ENCODE results near the gene APOL2.
"Not testable (repeated sequence)": the region's sequence is repeated elsewhere in the genome, so short reads cannot be mapped to it uniquely, and the experiment has no call there.

Gene APOL2

GRCh38 chr22:36239150-36239400 is 252 bp downstream of the APOL2 start:
- DNase-seq (ENCODE audit: low read depth) = no peak

- no peak for DNase-seq (ENCODE audit: low read depth)
Observed at GRCh38 chr22:36238373-36239149, 766 bp downstream of the APOL2 start.

GRCh38 chr22:36237462-36238372 is 1.6 kb downstream of the APOL2 start:
- no peak for DNase-seq (ENCODE audit: low read depth)

- DNase-seq (ENCODE audit: low read depth) = no peak
Observed at GRCh38 chr22:36236388-36237319, 2.7 kb downstream of the APOL2 start.

GRCh38 chr22:36235585-36235984 is 3.7 kb downstream of the APOL2 start:
- DNase-seq (ENCODE audit: low read depth) = no peak

GRCh38 chr22:36234919-36235318 is 4.4 kb downstream of the APOL2 start:
- DNase-seq (ENCODE audit: low read depth) = no peak

- DNase-seq (ENCODE audit: low read depth) = no peak
Observed at GRCh38 chr22:36234213-36234612, 5.1 kb downstream of the APOL2 start.

- DNase-seq (ENCODE audit: low read depth) = no peak
Observed at GRCh38 chr22:36233796-36234195, 5.5 kb downstream of the APOL2 start.

GRCh38 chr22:36232715-36233401 is 6.5 kb downstream of the APOL2 start:
- no peak for DNase-seq (ENCODE audit: low read depth)

- not testable (repeated sequence) for DNase-seq (ENCODE audit: low read depth)
Observed at GRCh38 chr22:36231051-36231450, 8.3 kb downstream of the APOL2 start.

- DNase-seq (ENCODE audit: low read depth) = not testable (repeated sequence)
Observed at GRCh38 chr22:36229649-36230048, 9.7 kb downstream of the APOL2 start.

- no peak for DNase-seq (ENCODE audit: low read depth)
Observed at GRCh38 chr22:36228944-36229343, 10.4 kb downstream of the APOL2 start.

GRCh38 chr22:36228369-36228768 is 11.0 kb downstream of the APOL2 start:
- not testable (repeated sequence) for DNase-seq (ENCODE audit: low read depth)

- DNase-seq (ENCODE audit: low read depth) = no peak
Observed at GRCh38 chr22:36227806-36228205, 11.5 kb downstream of the APOL2 start.

- DNase-seq (ENCODE audit: low read depth) = no peak
Observed at GRCh38 chr22:36227396-36227795, 11.9 kb downstream of the APOL2 start.

- DNase-seq (ENCODE audit: low read depth) = no peak
Observed at GRCh38 chr22:36226189-36226588, 13.1 kb downstream of the APOL2 start.

- DNase-seq (ENCODE audit: low read depth) = no peak
Observed at GRCh38 chr22:36225333-36225922, 13.9 kb downstream of the APOL2 start.

- DNase-seq (ENCODE audit: low read depth) = no peak
Observed at GRCh38 chr22:36224245-36224644, 15.1 kb downstream of the APOL2 start.

GRCh38 chr22:36223504-36223903 is 15.8 kb downstream of the APOL2 start:
- DNase-seq (ENCODE audit: low read depth) = no peak

GRCh38 chr22:36222887-36223450 is 16.4 kb downstream of the APOL2 start:
- DNase-seq (ENCODE audit: low read depth) = no peak
